T47D (cell line): ENCODE results near the gene HSPG2.

ENCODE experiments used
- DNase-seq, 2 experiments: peaks; one replicate each; pipeline versions ENCODE4 v3.0.0 to v3.0.0-alpha.2; 2011 to 2012; ENCODE audit warnings: low read depth in 1 of 2, low spot score in 1 of 2
- JUND ChIP-seq: IDR thresholded peaks from 2 replicates; pipeline ENCODE4 v1.6.1; 2012; ENCODE audit warnings: low read depth
- in situ Hi-C: cut with HindIII; loops from 2 replicates; pipeline ENCODE4 v1.10.0; 2016; ENCODE audit warnings: low sequenced_read_pairs, low pct_unique_long_range_greater_than_20kb

HSPG2 gene

GRCh38 chr1:21966247-21967000 lies 29.3 kb upstream of the HSPG2 start:
- in situ Hi-C loops, result no loop called here
- no peak for TF ChIP-seq JUND
- no peak for DNase-seq

GRCh38 chr1:21963477-21964217 lies 26.5 kb upstream of the HSPG2 start:
- peak; percentile 30 to 78 for DNase-seq
- in situ Hi-C loops, result no loop called here
- no peak for TF ChIP-seq JUND

DNA sequence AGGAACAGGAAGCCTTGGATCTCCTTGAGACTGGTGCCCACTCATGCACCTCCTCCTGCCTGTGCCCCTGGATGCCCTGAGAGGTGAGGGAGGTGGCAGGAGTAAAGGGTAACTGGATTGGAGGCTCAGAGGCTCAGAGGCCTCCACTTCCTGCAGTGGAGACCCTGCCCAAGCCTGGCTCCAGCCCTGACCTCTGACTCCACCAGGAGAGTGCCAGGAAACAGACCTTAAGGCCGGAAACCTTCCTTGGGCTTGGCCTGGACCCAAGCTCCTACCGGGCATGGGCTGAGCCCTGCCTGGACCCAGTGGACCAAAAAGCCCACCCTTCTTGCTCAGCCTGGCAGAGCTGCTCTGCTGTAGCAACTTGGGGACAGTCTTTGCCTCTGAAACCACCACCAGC lies 24.7 kb upstream of the HSPG2 start:
- TF ChIP-seq JUND, result no peak
- in situ Hi-C loops, result no loop called here
- DNase-seq, result no peak

DNA sequence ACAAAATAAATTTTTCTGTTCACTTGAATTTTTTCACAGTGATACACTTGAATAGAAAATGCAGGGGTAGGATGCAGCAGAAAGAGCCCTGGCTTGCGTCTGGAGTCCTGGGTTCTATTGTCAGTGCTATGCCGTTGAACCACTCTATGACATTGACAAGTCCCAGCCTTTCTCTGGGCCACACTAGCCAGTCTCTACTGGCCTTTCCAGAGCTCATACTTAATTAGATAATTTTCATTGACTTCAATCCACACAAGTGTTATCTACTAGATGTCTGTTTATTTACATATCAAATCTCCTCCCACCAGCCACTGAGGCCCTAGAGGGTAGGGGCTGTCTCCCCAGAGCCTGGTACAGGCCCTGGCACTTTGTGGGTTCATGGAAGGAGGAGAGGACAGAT lies 24.2 kb upstream of the HSPG2 start:
- in situ Hi-C loops, result no loop called here
- TF ChIP-seq JUND, result no peak
- no peak for DNase-seq

DNA sequence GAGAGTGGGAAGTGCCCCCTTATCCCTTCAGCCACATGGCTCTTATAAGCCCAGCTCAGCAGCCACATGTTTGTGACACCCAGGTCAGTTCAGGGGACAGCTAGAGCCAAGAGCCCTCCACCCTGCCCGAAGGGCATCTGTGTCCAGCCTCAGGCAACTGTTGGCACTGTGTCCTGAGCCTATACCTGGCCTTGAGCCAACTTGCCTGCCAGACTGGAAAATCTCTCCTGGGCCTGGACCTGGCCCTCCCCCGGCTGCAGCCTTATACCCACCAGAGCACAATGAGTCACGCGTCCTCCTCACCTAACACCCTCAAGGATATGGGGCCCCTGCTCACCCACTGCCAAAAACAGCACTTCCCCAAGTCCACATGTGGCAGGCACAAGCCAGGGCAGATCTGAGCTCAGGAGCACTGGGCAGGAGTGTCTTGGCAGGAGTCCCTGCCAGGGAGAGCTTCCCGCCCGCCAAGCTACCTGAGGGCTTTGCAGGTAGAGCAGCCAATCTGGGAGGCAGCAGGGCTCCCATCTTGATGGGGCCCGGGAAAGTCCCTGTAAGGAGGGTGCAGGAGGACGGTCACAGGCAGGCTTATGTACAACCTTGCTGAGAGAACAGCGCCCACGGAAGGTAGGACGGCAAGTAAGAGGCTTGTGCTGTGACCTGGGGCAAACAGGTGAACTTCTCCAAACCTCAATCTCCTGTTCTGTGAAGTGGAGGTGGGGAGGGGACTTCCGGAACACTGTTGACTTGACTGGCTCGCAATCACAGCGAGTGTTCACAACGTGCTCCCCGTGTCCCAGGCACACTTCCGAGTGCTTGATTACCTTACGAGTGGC lies 19.8 kb upstream of the HSPG2 start:
- in situ Hi-C loops, result no loop called here
- DNase-seq, result peak; percentile 40 to 85
- TF ChIP-seq JUND, result no peak

- TF ChIP-seq JUND, result no peak
- DNase-seq, result no peak
- in situ Hi-C loops, result no loop called here
Measured at GRCh38 chr1:21955501-21956281, 18.6 kb upstream of the HSPG2 start.

GRCh38 chr1:21955058-21955457 lies 17.9 kb upstream of the HSPG2 start:
- TF ChIP-seq JUND, result no peak
- in situ Hi-C loops, result no loop called here

GRCh38 chr1:21952786-21953520 lies 15.8 kb upstream of the HSPG2 start:
- TF ChIP-seq JUND, result no peak
- no peak for DNase-seq
- in situ Hi-C loops, result no loop called here

More at GRCh38 chr1:21955058-21955457, 17.9 kb upstream of the HSPG2 start:
- DNase-seq, result no peak

DNA sequence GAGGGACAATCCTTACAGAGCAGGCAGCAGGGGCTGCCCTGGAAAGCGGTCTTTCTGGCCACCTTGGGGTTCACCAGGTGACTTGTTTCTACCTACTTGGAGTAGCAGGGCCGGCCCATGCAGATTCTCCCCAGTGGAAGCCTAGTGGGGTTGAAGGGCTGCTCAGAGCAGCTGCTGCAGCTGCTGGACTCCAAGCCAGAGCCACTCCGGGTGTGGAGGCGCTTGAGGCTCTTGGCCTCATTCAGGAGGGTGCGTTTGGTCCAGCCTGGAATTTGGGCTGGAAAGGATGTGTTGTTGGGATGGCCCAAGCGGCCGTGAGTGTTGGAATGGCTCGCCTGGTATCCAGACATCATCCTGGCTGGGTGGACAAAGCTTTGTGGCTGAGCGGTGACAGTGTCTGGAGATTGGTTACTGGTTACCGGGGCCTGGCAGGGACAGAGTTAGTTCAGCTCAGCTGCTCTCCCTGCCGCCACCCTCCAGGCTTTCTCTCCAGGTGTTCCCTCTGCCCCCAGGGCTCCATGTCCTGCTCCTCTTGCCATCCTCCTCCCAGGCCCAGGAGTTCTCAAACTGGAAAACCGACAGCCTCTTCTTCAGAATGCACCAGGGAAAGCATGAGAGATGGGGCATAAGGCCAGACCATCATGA lies 14.2 kb upstream of the HSPG2 start:
- TF ChIP-seq JUND, result no peak
- in situ Hi-C loops, result no loop called here

DNA sequence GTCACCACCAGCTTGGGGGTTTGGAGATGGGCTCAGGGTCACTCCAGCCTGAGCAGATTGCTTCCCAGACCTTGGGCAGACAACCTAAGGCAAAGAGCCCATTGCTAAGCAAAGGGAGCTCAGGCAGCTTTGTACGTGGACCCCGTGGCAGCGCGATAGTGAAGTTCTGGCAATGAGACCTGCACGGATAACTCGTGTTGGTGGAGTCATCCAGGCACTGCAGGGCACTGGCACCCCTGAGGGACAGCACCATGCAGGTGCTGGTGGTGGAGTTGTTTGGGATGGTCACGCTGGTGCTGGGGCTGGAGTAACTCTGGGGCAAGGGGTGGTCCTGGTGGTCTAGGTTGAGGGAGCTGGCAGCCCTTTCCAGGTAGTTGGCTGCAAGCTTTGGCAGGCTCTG lies 13.6 kb upstream of the HSPG2 start:
- no peak for TF ChIP-seq JUND
- in situ Hi-C loops, result no loop called here
- DNase-seq, result no peak

More for the DNA sequence above, 14.2 kb upstream of the HSPG2 start:
- no peak for DNase-seq
